Inferior parietal cortex (tissue), 1 donor: ENCODE results near the gene PDE4DIP.
"Not testable (repeated sequence)": the region's sequence is repeated elsewhere in the genome, so short reads cannot be mapped to it uniquely, and the experiment has no call there.

Source experiments
- DNase-seq: peaks from one replicate; pipeline ENCODE4 v3.0.0-alpha.2; 2016; ENCODE audit errors: extremely low spot score

PDE4DIP gene

GRCh38 chr1:149075505-149076127 lies 231.4 kb downstream of the PDE4DIP start:
- DNase-seq, result not testable (repeated sequence)
